Kidney capillary endothelial cell (primary cell): Measurements from ENCODE around the gene LYPD1.

ENCODE experiments used
- DNase-seq: peaks from one replicate; pipeline ENCODE4 v3.0.0-alpha.2; 2018; ENCODE audit warnings: low spot score

The LYPD1 gene

DNA sequence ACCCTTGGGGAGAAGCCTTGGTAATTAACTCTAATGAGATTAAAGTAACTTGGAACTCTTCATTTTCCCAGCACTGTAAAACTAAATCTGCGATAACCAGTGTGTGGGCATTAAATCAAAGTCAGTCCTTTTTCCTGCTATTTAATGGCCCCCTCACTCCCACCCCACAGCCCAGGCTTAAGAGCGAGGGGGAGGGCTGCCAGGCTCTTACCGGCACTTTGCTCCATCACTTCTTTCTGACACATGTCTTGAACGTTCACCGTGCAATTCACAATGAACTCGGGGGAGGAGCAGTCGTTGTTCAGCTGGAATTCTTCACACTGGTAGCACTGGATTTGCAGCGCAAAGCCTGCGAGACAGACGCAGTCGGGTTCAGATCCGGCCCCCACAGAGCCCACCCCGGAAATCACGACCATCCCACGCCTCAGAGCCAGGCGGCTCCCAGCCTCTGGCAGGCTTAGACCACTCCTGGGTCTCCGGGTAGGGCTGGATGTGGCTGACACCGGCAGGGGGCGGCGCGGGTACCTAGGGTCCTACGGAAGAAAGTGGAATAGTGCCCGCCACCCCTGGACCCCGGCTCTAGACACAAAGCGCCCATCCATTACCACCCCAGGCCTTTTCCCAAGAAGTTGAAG lies 1.7 kb downstream of the LYPD1 start:
- no peak for DNase-seq

GRCh38 chr2:132667706-132668105 lies 2.3 kb downstream of the LYPD1 start:
- DNase-seq = no peak

DNA sequence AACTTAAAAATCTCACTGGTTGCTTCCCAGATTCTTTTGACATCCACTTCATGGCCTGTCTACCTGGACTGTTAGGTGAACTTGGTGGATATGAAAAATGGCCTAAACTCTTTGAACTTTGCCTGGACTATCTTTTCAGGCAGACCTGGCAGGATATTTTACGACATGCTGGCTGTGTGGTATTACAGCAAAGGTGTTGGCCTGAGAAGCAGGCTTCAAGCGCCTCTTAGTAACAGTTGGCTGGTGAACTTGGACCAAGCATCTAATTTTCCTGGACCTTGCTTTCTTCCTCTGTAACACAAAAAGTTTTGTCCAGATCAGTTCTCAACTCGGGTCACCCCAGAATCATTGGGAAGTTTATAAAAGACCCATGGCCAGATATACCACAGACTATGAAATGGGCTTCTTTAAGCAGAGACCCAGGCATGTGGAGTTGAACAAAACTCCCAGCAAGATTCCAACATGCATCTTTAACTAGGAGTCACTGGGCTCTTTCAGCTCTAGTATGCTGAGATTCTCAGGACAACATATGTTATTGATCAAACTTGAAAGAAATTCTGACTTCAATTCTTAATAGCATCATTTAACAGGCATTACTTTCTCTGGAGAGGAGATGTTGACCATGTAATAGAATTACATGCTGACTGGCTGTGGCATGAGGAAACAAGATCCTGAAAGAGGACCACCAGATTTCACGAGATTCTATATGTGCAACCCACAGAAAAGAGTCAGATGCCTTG lies 4.4 kb downstream of the LYPD1 start:
- no peak for DNase-seq

GRCh38 chr2:132664096-132664495 lies 5.9 kb downstream of the LYPD1 start:
- DNase-seq = no peak

DNA sequence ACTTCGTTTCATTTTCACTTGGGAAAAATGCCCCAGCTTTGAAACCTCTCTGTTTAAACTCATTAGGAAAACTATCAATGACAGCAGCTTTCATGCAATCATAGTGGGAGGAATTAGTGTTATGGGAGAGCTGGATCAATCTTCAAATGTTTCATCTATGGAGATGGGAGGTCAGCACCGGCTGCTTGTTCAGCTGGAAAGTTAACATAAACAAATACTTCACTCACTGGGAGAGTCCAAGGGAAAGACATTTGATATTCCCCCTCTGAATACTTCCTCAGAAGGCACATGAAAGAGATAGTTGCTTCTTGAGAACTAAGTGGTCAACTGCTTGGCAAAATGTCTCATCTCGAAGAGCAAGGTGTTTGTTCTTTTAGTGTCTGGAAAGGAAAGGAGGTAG lies 7.3 kb downstream of the LYPD1 start:
- no peak for DNase-seq

DNA sequence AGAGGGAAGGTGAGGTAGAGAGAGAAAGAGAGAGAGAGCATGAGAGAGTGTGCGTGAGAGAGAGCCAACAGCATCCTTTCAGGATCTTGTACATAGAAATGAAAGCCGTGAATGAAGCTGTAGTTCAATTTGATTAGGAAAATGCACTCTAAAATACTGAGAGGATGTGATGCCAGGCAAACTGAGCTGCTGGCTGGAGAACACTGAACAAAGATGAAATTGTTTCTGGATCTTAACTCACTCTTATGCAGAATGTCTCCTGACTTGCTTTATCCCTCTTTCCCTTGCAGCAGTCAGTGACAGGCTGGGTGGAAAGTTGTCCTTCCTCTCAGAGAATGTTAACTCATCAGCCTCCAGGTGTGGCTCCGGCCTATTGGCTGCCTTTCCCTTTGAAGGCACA lies 10.7 kb downstream of the LYPD1 start:
- no peak for DNase-seq

DNA sequence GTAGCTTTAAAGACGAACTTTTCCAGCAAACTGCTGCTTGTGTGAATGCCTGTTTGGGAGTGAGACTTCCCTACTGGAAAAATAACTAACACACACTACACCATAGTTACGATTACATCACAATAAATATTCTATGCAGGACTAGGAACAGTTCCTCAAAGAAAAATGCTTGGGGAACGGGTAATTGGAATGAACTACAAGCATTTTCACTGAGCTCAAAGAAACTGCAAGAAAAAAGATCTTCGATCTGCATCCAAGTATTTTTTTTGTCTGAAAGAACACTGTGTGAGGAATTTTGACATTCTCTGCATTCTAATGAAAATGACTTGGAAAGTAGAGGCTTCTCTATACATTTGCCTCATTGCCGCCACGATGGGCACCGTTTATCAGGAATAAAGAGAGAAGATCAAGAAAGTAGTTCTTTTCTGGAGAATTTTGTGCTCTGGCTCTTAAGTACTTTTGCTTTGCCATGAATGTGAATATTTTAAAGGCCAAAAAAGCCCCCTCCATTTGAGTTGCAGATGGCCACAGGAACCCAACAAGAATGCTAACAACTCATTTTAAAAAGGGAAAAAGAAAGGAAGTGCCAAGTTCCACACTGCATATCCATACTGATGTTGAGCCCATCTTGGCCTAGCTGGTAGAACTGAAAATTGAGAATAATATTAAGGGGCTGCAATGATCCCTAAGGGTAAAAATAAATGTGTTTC lies 13.6 kb downstream of the LYPD1 start:
- no peak for DNase-seq

DNA sequence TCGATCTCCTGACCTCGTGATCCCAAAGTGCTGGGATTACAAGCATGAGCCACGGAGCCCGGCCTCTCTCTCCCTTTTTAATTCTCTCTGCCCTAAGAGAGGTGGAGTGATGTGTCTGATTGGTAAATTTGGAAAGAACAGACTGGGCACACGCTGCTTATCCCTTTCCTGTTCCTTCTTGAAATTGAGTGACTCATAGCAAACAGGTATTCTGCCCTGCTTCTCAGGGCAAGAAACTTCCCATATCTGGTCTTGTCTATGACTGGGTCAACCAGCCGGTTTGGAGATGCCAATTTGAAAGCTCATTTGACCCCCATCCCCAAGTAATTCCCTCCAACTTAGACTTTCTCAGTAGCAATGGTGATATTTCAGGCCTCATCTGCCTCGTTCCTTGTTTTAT lies 15.0 kb downstream of the LYPD1 start:
- DNase-seq = no peak

DNA sequence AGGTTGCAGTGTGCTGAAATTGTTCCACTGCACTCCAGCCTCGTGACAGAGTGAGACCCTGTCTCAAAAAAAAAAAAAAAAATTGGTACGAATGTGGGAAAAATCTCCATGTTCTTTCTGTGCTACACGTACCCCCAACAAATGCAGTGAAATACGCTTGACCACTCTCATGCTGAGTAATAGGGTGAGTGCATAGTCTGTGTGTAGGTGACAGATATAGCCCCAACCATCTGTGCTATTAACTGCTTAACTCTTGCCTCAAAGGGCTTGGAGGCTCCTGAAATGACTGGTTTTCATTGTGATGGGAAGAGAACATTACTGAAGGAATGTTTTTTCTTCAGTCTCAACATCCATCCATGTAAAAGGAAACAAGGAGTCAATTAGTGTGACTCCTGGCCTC lies 15.7 kb downstream of the LYPD1 start:
- no peak for DNase-seq

- no peak for DNase-seq
Measured at GRCh38 chr2:132652474-132652873, 17.5 kb downstream of the LYPD1 start.

GRCh38 chr2:132651115-132652045 lies 18.6 kb downstream of the LYPD1 start:
- no peak for DNase-seq

DNA sequence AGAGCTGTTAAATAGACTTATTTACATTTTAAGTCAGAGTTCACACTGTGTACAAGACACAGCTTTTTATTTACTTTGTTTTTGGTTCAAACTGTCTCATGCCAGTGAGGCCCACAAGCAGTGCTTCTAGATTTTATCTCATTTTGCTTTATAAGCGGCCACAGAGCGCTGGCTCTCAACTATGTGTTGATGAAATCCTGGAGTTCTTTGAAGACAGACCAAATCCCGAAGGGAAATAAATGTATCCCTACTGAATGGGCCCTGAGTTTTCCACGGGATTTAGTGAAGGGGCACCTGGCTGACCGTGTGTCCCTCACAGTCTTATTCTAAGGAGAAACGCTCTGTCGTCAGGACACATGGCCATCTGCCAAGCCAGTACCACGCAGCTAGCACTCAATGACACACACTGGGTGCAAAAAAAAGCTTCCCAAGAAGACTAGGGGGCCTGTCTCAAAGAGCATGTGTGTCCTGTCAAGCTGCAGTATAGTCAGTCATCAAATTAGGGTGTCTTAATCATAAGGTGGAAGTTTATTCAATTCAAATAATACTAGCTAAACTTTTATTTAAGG lies 23.4 kb downstream of the LYPD1 start:
- no peak for DNase-seq

GRCh38 chr2:132645722-132646539 lies 24.1 kb downstream of the LYPD1 start:
- DNase-seq = no peak

- no peak for DNase-seq
Measured at GRCh38 chr2:132645176-132645575, 24.8 kb downstream of the LYPD1 start.

- DNase-seq = no peak
Measured at GRCh38 chr2:132642415-132642814, 27.6 kb downstream of the LYPD1 start.

DNA sequence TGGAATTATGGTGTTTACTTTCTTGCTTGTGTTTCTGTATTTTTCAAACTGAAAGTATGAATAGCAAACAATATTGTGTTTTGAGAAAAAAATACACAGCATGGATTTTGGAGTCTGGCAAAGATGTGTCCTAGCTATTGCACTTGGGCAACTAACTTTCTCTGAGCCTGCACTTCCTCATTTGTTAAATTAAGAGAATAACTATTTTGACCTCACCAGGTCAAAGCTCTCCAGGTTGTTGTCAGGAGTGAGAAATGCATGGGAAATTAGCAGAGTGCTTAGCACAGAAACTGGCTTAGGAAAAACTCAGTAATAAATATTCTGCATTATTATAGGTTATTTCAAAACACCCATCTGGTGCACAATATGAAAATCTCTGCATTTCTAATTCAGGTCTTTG lies 28.2 kb downstream of the LYPD1 start:
- no peak for DNase-seq

GRCh38 chr2:132640116-132640515 lies 29.9 kb downstream of the LYPD1 start:
- DNase-seq = no peak

DNA sequence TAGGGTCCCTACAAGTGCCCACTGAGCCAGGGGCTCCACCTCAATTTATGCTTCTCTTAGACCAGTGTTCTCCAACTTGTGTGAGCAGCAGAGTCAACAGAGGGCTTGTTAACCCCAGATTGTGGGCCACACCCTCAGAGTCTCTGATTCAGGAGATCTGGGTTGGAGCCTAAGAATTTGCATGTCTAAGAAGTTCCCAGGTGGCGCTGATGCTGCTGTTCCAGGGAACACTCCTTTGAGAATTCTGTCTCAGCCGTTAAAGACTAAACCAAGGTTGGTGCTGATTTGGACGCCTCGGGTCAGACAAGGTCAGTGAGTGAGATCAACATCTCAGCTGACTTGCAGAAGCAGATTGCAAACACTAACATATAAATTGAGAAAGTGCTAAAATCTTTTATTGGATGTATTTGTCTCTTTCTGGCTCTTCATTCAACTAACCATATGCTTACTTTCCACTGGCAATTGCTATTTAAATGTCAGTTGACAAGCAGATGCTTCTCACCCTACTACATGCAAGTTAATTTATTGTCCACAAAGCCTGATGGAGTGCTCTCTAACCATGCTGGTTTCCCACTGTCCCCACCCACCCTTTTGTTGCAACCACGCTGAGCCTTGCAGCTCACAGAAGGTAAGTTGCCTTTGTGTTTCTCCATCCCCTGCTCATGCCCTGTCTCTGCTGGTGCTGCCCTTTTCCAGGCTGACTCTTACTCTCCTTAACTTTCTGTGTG lies 31.5 kb downstream of the LYPD1 start:
- DNase-seq = no peak

DNA sequence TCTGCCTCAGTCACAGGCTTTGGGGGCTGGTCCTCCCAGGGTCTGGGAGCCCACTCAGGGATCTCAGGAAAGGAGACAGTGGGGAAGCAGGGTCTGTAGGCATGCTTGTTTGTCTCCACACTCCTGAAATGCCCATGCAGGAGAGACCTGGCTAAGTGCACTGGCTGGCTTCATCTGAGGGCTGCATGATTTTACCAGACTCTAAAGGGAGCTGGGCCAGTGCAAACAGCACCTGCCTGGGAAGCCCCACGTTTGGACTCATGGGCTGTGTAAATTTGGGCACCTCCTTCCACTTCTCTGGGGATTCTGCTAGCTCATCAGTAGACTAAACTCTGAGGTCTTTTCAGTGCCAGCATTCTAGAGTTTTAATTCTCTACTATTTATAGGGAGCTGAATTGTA lies 33.7 kb downstream of the LYPD1 start:
- DNase-seq = no peak

GRCh38 chr2:132633635-132634034 lies 36.4 kb downstream of the LYPD1 start:
- no peak for DNase-seq
